Nephron (organoid): ENCODE data around the gene PLCL1.

Experiments used
- H3K27ac Mint-ChIP-seq, 3 experiments: 2 replicates each; pipeline ENCODE4 v1.8.0; 2020; ENCODE audit warnings: mixed read lengths in 3 of 3, mild to moderate bottlenecking in 2 of 3, moderate library complexity in 1 of 3
- H3K27me3 Mint-ChIP-seq: 2 replicates; pipeline ENCODE4 v1.8.0; 2021; ENCODE audit warnings: low read depth, mild to moderate bottlenecking, moderate library complexity, mixed read lengths
- H3K36me3 Mint-ChIP-seq: 2 replicates; pipeline ENCODE4 v1.8.0; 2020; ENCODE audit warnings: low read depth, mixed read lengths
- H3K4me1 Mint-ChIP-seq: 2 replicates; pipeline ENCODE4 v1.8.0; 2020; ENCODE audit warnings: mixed read lengths
- H3K4me3 Mint-ChIP-seq, 3 experiments: 2 replicates each; pipeline ENCODE4 v1.8.0; 2020; ENCODE audit warnings: mild to moderate bottlenecking in 3 of 3, mixed read lengths in 3 of 3, moderate library complexity in 2 of 3
- H3K9me3 Mint-ChIP-seq: 2 replicates; pipeline ENCODE4 v1.8.0; 2020; ENCODE audit warnings: mixed read lengths
- CTCF ChIP-seq, 3 experiments: fragments of 200-600 bp; sonication (generic); IDR thresholded peaks; one replicate each; pipeline ENCODE4 v1.5.0; 2021; ENCODE audit warnings: antibody characterized with exemption in 3 of 3; ENCODE audit not compliant: unreplicated experiment in 3 of 3

PLCL1 gene

GRCh38 chr2:197876524-197876923 lies 72.1 kb downstream of the PLCL1 start:
- Mint-ChIP-seq H3K9me3 (no peaks in the 10 kb centered on the region), H3K27me3 (no peaks in the 10 kb centered on the region), H3K36me3 (no peaks in the 10 kb centered on the region), H3K4me3 (no peak overlapping the region), H3K27ac (no peak overlapping the region), H3K4me1 (peaks cover 29% of the 10 kb centered on the region)
- TF ChIP-seq CTCF (IDR thresholded peaks at IDR 0.05; ENCODE audit: unreplicated experiment in 3 of 3), result no peak

- H3K9me3 Mint-ChIP-seq, result no peaks in the 10 kb centered on the region
- H3K4me3 Mint-ChIP-seq, result no peak overlapping the region
- peaks cover 24% of the 10 kb centered on the region for H3K4me1 Mint-ChIP-seq
- H3K36me3 Mint-ChIP-seq, result no peaks in the 10 kb centered on the region
- no peak overlapping the region for H3K27ac Mint-ChIP-seq
- TF ChIP-seq CTCF (IDR thresholded peaks at IDR 0.05; ENCODE audit: unreplicated experiment in 3 of 3), result no peak
- no peaks in the 10 kb centered on the region for H3K27me3 Mint-ChIP-seq
These were observed 72.6 kb downstream of the PLCL1 start for GRCh38 chr2:197877038-197877437.

GRCh38 chr2:197878792-197879191 lies 74.4 kb downstream of the PLCL1 start:
- peaks cover 20% of the 10 kb centered on the region for H3K4me1 Mint-ChIP-seq
- no peak for TF ChIP-seq CTCF (IDR thresholded peaks at IDR 0.05; ENCODE audit: unreplicated experiment in 3 of 3)
- no peaks in the 10 kb centered on the region for H3K9me3 Mint-ChIP-seq
- H3K27ac Mint-ChIP-seq, result peak overlapping the region in 2 of 3 experiments; percentile 43 to 66
- H3K27me3 Mint-ChIP-seq, result no peaks in the 10 kb centered on the region
- H3K36me3 Mint-ChIP-seq, result no peaks in the 10 kb centered on the region
- H3K4me3 Mint-ChIP-seq, result no peak overlapping the region

GRCh38 chr2:197879812-197880408 lies 75.5 kb downstream of the PLCL1 start:
- Mint-ChIP-seq H3K36me3 (no peaks in the 10 kb centered on the region), H3K4me1 (peaks cover 20% of the 10 kb centered on the region), H3K27me3 (no peaks in the 10 kb centered on the region), H3K4me3 (no peak overlapping the region), H3K27ac (peak overlapping the region in 1 of 3 experiments; percentile 66), H3K9me3 (no peaks in the 10 kb centered on the region)
- no peak for TF ChIP-seq CTCF (IDR thresholded peaks at IDR 0.05; ENCODE audit: unreplicated experiment in 3 of 3)

- Mint-ChIP-seq H3K27ac (no peak overlapping the region), H3K4me1 (peaks cover 10% of the 10 kb centered on the region), H3K27me3 (no peaks in the 10 kb centered on the region), H3K9me3 (no peaks in the 10 kb centered on the region), H3K36me3 (no peaks in the 10 kb centered on the region), H3K4me3 (no peak overlapping the region)
- no peak for TF ChIP-seq CTCF (IDR thresholded peaks at IDR 0.05; ENCODE audit: unreplicated experiment in 3 of 3)
These were observed 79.1 kb downstream of the PLCL1 start for GRCh38 chr2:197883354-197884032.

- H3K27ac Mint-ChIP-seq, result no peak overlapping the region
- no peak overlapping the region for H3K4me3 Mint-ChIP-seq
- H3K27me3 Mint-ChIP-seq, result no peaks in the 10 kb centered on the region
- TF ChIP-seq CTCF (IDR thresholded peaks at IDR 0.05; ENCODE audit: unreplicated experiment in 3 of 3), result no peak
- no peaks in the 10 kb centered on the region for H3K36me3 Mint-ChIP-seq
- H3K9me3 Mint-ChIP-seq, result no peaks in the 10 kb centered on the region
- peaks cover 2% of the 10 kb centered on the region for H3K4me1 Mint-ChIP-seq
These were observed 79.9 kb downstream of the PLCL1 start for GRCh38 chr2:197884252-197884651.
